Endothelial cell of umbilical vein (primary cell): ENCODE data around the gene PRIM2.

Experiments used
- CTCF ChIP-seq, 2 donors: IDR thresholded peaks; 1 replicate in 1 of 2; 2 replicates in 1 of 2; pipeline ENCODE4 v1.5.1; 2011; ENCODE audit warnings: low read length in 2 of 2, mild to moderate bottlenecking in 2 of 2, moderate library complexity in 2 of 2, control low read depth in 1 of 2, inconsistent platforms in 1 of 2, low read depth in 1 of 2; ENCODE audit not compliant: insufficient read depth in 1 of 2; ENCODE audit errors: extremely low read depth in 1 of 2
- FOS ChIP-seq: IDR thresholded peaks from 2 replicates; pipeline ENCODE4 v1.6.1; 2011; ENCODE audit warnings: mild to moderate bottlenecking, low read length, moderate library complexity, borderline replicate concordance; ENCODE audit not compliant: insufficient read depth
- POLR2A ChIP-seq: IDR thresholded peaks from 2 replicates; pipeline ENCODE4 v1.6.1; 2012; ENCODE audit warnings: low read depth, mild to moderate bottlenecking, control low read depth, low read length
- TF ChIP-seq, protein P1 (sequence below): IDR thresholded peaks from 2 replicates; pipeline ENCODE4 v1.6.1; 2011; ENCODE audit not compliant: insufficient read depth, insufficient read length

DNA sequence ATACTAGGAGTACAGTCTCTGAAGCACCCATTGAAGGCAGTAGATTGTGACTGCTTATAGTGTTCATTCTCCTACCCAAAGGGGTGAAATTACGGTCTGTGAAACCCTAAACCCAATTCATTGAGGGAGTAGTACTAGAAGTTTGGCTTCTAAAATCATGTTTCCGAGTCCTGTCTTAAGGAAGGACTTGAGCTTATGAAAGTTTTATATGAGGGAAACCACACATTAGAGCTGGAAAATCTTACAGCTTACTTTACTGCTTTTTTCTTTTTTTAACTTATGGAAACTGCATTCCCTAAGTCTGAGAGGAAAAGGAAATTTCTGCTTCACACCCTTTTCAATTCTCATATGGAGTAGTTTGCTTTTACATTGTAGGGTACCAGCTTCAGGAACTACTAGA lies 38.4 kb upstream of the PRIM2 start:
- TF ChIP-seq POLR2A (no peak), CTCF (IDR thresholded peaks at IDR 0.05; ENCODE audit: extremely low read depth in 1 of 2, insufficient read depth in 1 of 2, low read depth in 1 of 2, low read length in 2 of 2) (no peak), FOS (no peak)
- TF ChIP-seq, protein P1, sequence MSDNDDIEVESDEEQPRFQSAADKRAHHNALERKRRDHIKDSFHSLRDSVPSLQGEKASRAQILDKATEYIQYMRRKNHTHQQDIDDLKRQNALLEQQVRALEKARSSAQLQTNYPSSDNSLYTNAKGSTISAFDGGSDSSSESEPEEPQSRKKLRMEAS: no peak
